HG02852 (cell line): Measurements from ENCODE around the gene POU2F3.

Experiments used
- ATAC-seq: cut with Tn5 transposase; IDR thresholded peaks from one replicate; pipeline ENCODE4 v1.9.1; 2021; ENCODE audit warnings: mild to moderate bottlenecking, moderate library complexity; ENCODE audit not compliant: unreplicated experiment

The POU2F3 gene

GRCh38 chr11:120239713-120240640 lies at the start of gene POU2F3:
Gene POU2F3, plus strand, starts transcription at chr11:120240140. Its CDS starts 204 bp downstream, at chr11:120240344.
- no peak for ATAC-seq

GRCh38 chr11:120191058-120191457 lies 48.9 kb upstream of the POU2F3 start:
- no peak for ATAC-seq

DNA sequence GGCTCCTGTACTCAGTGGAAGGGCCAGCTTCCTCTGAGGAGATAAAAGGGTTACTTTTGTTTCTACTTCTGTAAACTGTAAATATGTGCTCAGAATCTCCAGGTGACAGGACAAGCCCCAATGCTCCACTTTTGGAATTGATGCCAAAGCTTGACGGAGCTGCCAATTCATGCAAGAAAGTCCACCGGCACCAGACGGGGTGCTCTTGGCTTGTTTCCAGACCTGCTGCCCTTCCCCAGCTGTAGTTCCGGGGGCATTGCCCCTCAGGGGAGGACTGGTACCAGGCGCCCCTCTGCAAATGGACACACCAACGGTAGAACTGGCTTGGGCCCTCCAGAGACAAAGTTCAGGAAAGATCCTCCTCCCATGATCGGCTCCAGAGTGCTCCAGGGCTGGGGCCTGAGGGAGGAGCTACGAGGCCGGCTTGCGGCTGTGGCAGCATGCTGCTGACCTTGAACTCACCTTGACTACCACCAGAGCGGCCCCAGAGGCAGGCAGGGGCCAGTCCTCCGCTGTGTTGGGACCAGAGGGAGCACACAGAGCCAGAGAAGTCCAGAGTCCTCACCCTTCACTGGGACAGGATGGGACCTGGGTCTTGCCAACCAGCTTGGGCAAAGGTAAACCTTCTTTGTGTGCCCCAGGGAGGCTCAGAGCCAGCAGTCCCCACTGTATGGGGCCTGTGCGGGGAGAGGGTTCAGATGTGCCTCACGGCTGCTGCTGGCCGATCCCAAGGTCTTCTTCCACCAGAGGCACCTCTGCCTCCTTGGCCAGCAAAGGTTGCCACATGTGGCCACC lies 46.9 kb upstream of the POU2F3 start:
- ATAC-seq = no peak

- ATAC-seq = no peak
Measured at GRCh38 chr11:120194166-120194565, 45.8 kb upstream of the POU2F3 start.

GRCh38 chr11:120195601-120196320 lies 44.2 kb upstream of the POU2F3 start:
- no peak for ATAC-seq

GRCh38 chr11:120196826-120197225 lies 43.1 kb upstream of the POU2F3 start:
- ATAC-seq = no peak

GRCh38 chr11:120197251-120197891 lies 42.6 kb upstream of the POU2F3 start:
- ATAC-seq = no peak

GRCh38 chr11:120197977-120198376 lies 42.0 kb upstream of the POU2F3 start:
- ATAC-seq = no peak

DNA sequence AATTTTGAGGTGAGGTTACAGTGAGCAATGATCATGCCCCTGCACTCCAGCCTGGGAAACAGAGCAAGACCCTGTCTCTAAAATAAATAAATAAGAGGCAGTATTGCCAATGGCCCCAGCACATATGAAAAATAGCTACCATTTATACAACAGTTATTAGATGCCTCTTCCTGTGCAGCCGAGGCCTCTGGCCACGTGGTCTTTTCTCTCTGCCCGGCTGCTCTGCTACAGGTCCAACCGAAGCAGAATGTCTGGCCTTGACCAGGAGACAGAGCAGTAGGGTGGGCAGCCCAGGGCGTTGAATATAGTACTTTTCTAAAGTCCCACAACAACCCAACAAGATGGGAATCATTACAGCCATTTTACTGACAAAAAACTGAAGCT lies 41.5 kb upstream of the POU2F3 start:
- no peak for ATAC-seq

- no peak for ATAC-seq
Measured at GRCh38 chr11:120198787-120199469, 41.0 kb upstream of the POU2F3 start.

DNA sequence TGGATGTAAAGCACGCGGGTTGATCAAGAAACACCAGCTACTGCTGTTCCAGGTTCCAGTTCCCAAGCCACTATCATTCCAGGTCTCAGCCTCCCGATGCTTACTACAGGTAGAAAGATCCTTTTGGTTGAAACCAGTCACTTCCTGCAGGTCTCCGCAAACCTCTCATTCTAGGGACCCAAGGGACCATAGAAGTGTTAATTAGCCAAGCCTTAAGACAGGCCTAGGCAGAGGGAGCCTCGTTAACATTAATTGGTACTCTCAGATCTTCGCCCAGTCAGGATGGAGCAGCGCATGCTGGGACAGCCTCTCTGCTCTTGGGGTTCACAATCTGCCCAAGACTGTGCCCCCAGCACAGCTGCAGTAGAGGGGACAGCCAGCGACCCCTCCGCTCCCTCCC lies 40.3 kb upstream of the POU2F3 start:
- ATAC-seq = no peak

DNA sequence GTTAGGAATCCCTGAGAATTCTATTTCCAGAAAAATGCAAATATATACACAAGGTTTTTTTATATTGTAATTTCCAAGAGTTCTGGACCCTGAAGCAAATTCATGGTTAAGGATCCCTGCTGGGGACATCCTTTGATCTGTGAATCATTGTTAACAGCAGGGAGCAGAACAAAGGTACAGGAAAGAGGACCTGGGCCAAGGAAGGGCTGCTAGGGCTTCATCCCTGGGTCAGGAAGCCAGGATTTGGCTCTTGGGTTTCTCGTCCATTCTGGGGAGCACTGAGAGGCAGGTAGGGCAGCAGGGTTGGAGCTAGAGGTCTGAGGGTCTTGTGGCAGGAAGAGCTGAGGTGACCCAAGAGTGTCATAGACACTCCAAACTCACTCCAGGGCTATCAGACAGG lies 39.3 kb upstream of the POU2F3 start:
- ATAC-seq = no peak

- no peak for ATAC-seq
Measured at GRCh38 chr11:120201653-120202052, 38.3 kb upstream of the POU2F3 start.

- ATAC-seq = no peak
Measured at GRCh38 chr11:120203626-120204025, 36.3 kb upstream of the POU2F3 start.

DNA sequence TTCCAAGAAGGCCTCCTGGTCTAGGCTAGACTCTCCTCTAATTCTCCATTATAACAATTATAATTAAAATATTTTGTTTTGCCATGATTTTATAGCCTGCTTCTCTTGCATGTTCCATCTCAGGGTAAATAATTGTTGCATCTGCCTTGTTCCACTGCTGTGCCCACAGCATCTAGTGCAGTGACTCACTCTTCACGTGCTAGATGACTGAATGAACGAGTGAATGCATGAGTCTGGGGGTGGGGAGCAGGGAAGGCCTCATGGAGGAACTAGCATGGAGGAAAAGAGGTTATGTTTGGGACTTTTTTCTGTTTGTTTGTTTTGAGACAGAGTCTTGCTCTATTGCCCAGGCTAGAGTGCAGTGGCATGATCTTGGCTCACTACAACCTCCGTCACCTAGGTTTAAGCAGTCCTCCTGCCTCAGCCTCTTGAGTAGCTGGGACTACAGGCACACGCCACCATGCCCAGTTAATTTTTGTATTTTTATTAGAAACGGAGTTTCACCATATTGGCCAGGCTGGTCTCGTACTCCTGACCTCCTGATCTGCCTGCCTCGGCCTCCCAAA lies 34.3 kb upstream of the POU2F3 start:
- no peak for ATAC-seq

GRCh38 chr11:120207512-120207911 lies 32.4 kb upstream of the POU2F3 start:
- ATAC-seq = no peak

- no peak for ATAC-seq
Measured at GRCh38 chr11:120208001-120208441, 31.9 kb upstream of the POU2F3 start.

DNA sequence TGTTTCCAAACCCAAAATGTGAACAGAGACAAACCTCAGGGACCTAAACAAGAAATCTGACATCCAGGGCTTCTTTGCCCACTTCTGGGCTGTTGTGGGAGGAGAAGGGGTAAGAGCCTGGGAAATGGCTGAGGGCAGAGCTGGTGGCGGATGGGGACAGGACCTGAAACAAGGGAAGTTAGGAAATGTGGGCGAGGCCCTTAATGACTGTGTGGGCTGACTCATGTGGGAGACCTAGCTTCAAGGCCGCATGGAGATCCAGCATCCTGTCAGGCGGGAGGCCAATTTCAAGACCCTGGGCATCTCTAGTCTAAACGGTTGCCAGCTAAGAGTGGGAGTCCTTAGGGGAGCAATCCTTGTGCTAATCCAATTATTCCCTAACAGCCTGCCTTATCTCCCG lies 31.2 kb upstream of the POU2F3 start:
- ATAC-seq = no peak

GRCh38 chr11:120209746-120210625 lies 30.0 kb upstream of the POU2F3 start:
- ATAC-seq = no peak
